ENCODE data around the gene USP20.

GRCh38 chr9:129832982-129833381 is 2.3 kb upstream of the USP20 start:
- TF ChIP-seq CTCF (IDR thresholded peaks at IDR 0.05) (no peak), POLR2A (IDR thresholded peaks at IDR 0.05) (no peak)
